HUES48 (cell line): ENCODE measurements around the gene GPATCH2.

Experiments used
- H3K27ac ChIP-seq: one replicate; pipeline ENCODE4 v1.7.0; 2013; ENCODE audit warnings: low read depth, low read length, inconsistent platforms
- H3K27me3 ChIP-seq: 2 replicates; pipeline ENCODE4 v1.6.1; 2013; ENCODE audit warnings: mild to moderate bottlenecking, low read length; ENCODE audit not compliant: control insufficient read depth, insufficient read depth
- H3K36me3 ChIP-seq: 2 replicates; pipeline ENCODE4 v1.6.1; 2013; ENCODE audit warnings: low read length; ENCODE audit not compliant: control insufficient read depth, insufficient read depth
- H3K4me1 ChIP-seq: 2 replicates; pipeline ENCODE4 v1.6.1; 2013; ENCODE audit warnings: mild to moderate bottlenecking, low read length; ENCODE audit not compliant: control insufficient read depth, insufficient read depth
- H3K4me3 ChIP-seq: 2 replicates; pipeline ENCODE4 v1.5.1; 2013; ENCODE audit warnings: mild to moderate bottlenecking, low read depth, low read length
- H3K9ac ChIP-seq: 2 replicates; pipeline ENCODE4 v1.6.1; 2013; ENCODE audit warnings: mild to moderate bottlenecking, low read depth, low read length, moderate library complexity
- H3K9me3 ChIP-seq: 2 replicates; pipeline ENCODE4 v1.6.1; 2013; ENCODE audit warnings: low read length; ENCODE audit not compliant: control insufficient read depth, insufficient read depth

Gene GPATCH2

GRCh38 chr1:217630711-217631591, at the start of gene GPATCH2, which contains the start of gene SPATA17:
TSS of gene GPATCH2 (minus strand) at chr1:217631090. CDS start at chr1:217630971, 119 bp downstream.
TSS of gene SPATA17 (plus strand) at chr1:217631344. CDS start at chr1:217631379, 35 bp downstream.
- Histone ChIP-seq H3K27me3 (no peaks in the 10 kb centered on the region), H3K9me3 (no peaks in the 10 kb centered on the region), H3K4me3 (peak within 1 kb of the TSS; percentile 89), H3K9ac (peak within 1 kb of the TSS; percentile 100), H3K36me3 (no peaks in the 10 kb centered on the region), H3K27ac (peak within 1 kb of the TSS; percentile 92), H3K4me1 (peaks cover 6% of the 10 kb centered on the region; the same call in 1 of the 2 replicates)

GRCh38 chr1:217674028-217674729, 43.3 kb upstream of the GPATCH2 start:
- no peaks in the 10 kb centered on the region for H3K9me3 ChIP-seq
- peaks cover under 1% of the 10 kb centered on the region; the same call in 1 of the 2 replicates for H3K4me1 ChIP-seq
- H3K36me3 ChIP-seq = no peaks in the 10 kb centered on the region
- no peak overlapping the region for H3K27ac ChIP-seq
- no peak overlapping the region for H3K4me3 ChIP-seq
- H3K9ac ChIP-seq = no peak overlapping the region
- no peaks in the 10 kb centered on the region for H3K27me3 ChIP-seq

GRCh38 chr1:217673387-217673786, 42.5 kb upstream of the GPATCH2 start:
- no peak overlapping the region for H3K27ac ChIP-seq
- no peaks in the 10 kb centered on the region for H3K9me3 ChIP-seq
- H3K4me3 ChIP-seq = no peak overlapping the region
- no peaks in the 10 kb centered on the region for H3K27me3 ChIP-seq
- H3K9ac ChIP-seq = no peak overlapping the region
- H3K36me3 ChIP-seq = no peaks in the 10 kb centered on the region
- peaks cover 8% of the 10 kb centered on the region; the same call in 1 of the 2 replicates for H3K4me1 ChIP-seq

- Histone ChIP-seq H3K27me3 (no peaks in the 10 kb centered on the region), H3K4me1 (peaks cover 10% of the 10 kb centered on the region; the same call in 1 of the 2 replicates), H3K9ac (no peak overlapping the region), H3K9me3 (no peaks in the 10 kb centered on the region), H3K4me3 (no peak overlapping the region), H3K36me3 (no peaks in the 10 kb centered on the region), H3K27ac (no peak overlapping the region)
These were observed 37.6 kb upstream of the GPATCH2 start for GRCh38 chr1:217668351-217668940.

GRCh38 chr1:217661407-217661806, 30.5 kb upstream of the GPATCH2 start:
- Histone ChIP-seq H3K36me3 (no peaks in the 10 kb centered on the region), H3K27ac (no peak overlapping the region), H3K4me3 (no peak overlapping the region), H3K9ac (no peak overlapping the region), H3K9me3 (no peaks in the 10 kb centered on the region), H3K4me1 (no peaks in the 10 kb centered on the region), H3K27me3 (no peaks in the 10 kb centered on the region)

GRCh38 chr1:217660353-217661062, 29.6 kb upstream of the GPATCH2 start:
- Histone ChIP-seq H3K27me3 (no peaks in the 10 kb centered on the region), H3K4me1 (no peaks in the 10 kb centered on the region), H3K9me3 (no peaks in the 10 kb centered on the region), H3K36me3 (no peaks in the 10 kb centered on the region), H3K27ac (no peak overlapping the region), H3K4me3 (no peak overlapping the region), H3K9ac (no peak overlapping the region)

GRCh38 chr1:217650674-217651073, 19.8 kb upstream of the GPATCH2 start:
- H3K9ac ChIP-seq = no peak overlapping the region
- H3K4me3 ChIP-seq = no peak overlapping the region
- H3K27ac ChIP-seq = no peak overlapping the region
- H3K27me3 ChIP-seq = no peaks in the 10 kb centered on the region
- no peaks in the 10 kb centered on the region for H3K36me3 ChIP-seq
- no peaks in the 10 kb centered on the region for H3K9me3 ChIP-seq
- H3K4me1 ChIP-seq = no peaks in the 10 kb centered on the region

- Histone ChIP-seq H3K27me3 (no peaks in the 10 kb centered on the region), H3K9me3 (no peaks in the 10 kb centered on the region), H3K27ac (no peak overlapping the region), H3K36me3 (no peaks in the 10 kb centered on the region), H3K4me3 (no peak overlapping the region), H3K9ac (no peak overlapping the region), H3K4me1 (no peaks in the 10 kb centered on the region)
These were observed 16.9 kb upstream of the GPATCH2 start for GRCh38 chr1:217647791-217648190.

GRCh38 chr1:217642455-217642854, 11.6 kb upstream of the GPATCH2 start:
- Histone ChIP-seq H3K36me3 (no peaks in the 10 kb centered on the region), H3K27me3 (no peaks in the 10 kb centered on the region), H3K9ac (no peak overlapping the region), H3K27ac (no peak overlapping the region), H3K9me3 (no peaks in the 10 kb centered on the region), H3K4me1 (no peaks in the 10 kb centered on the region), H3K4me3 (no peak overlapping the region)

GRCh38 chr1:217627431-217627830, 3.5 kb downstream of the GPATCH2 start:
- Histone ChIP-seq H3K9ac (no peak overlapping the region), H3K9me3 (no peaks in the 10 kb centered on the region), H3K27ac (no peak overlapping the region), H3K4me1 (peaks cover 6% of the 10 kb centered on the region; the same call in 1 of the 2 replicates), H3K27me3 (no peaks in the 10 kb centered on the region), H3K36me3 (no peaks in the 10 kb centered on the region), H3K4me3 (no peak overlapping the region)
